Measurements from ENCODE around the gene ABCA12. TPM values are rescaled to one million over a fixed set of nuclear protein-coding genes. Genes with fewer than 3 reads are reported as not detected.

Gene ABCA12
- total and polyA plus RNA-seq, 10 of the 15 experiments (the other 5 are each of a cell fraction or from before 2014, with no cell fraction given), result 1.2 to 12.1 (median 6.0) TPM

- TF ChIP-seq TAF1 (IDR thresholded peaks at IDR 0.05; ENCODE audit: borderline replicate concordance, low read depth, low read length) (no peak), IKZF2 (IDR thresholded peaks at IDR 0.05) (no peak; a peak in 2 of 4 replicates), NBN (IDR thresholded peaks at IDR 0.05) (no peak), NRF1 (conservative IDR thresholded peaks at IDR 0.05; ENCODE audit: low read depth, low read length) (no peak), BCL3 (IDR thresholded peaks at IDR 0.05; ENCODE audit: borderline replicate concordance, insufficient read depth, low read depth, low read length, poor library complexity, severe bottlenecking) (no peak), GABPA (IDR thresholded peaks at IDR 0.05; ENCODE audit: low read depth) (no peak), USF1 (IDR thresholded peaks at IDR 0.05; ENCODE audit: borderline replicate concordance, extremely low read length, insufficient read depth, low read depth, low read length) (no peak), CUX1 (IDR thresholded peaks at IDR 0.05; ENCODE audit: insufficient replicate concordance, low read depth, low read length) (no peak), SIN3A (IDR thresholded peaks at IDR 0.05; ENCODE audit: low read depth, low read length) (no peak), MYC (IDR thresholded peaks at IDR 0.05; ENCODE audit: insufficient read depth, insufficient read length, insufficient replicate concordance, low read length, severe bottlenecking) (no peak), ZNF274 (IDR thresholded peaks at IDR 0.05; ENCODE audit: insufficient read depth, insufficient read length) (no peak), BCLAF1 (IDR thresholded peaks at IDR 0.05) (no peak), CBFB (IDR thresholded peaks at IDR 0.05; ENCODE audit: low read depth) (peak; percentile 57; the same call in 1 of the 2 replicates), SP1 (IDR thresholded peaks at IDR 0.05; ENCODE audit: low read depth, low read length) (peak; percentile 30), CHD4 (IDR thresholded peaks at IDR 0.05) (no peak), RELB (IDR thresholded peaks at IDR 0.05; ENCODE audit: low read depth) (peak; percentile 35; the same call in 1 of the 2 replicates), CHD2 (IDR thresholded peaks at IDR 0.05; ENCODE audit: borderline replicate concordance, low read depth, low read length) (no peak; the same call in 1 of the 2 replicates)
Observed at GRCh38 chr2:214995926-214996670, 142.3 kb downstream of the ABCA12 start (continued).
